Measurements from ENCODE around the gene HSBP1L1.

Gene HSBP1L1

GRCh38 chr18:79921984-79922965, 42.2 kb upstream of the HSBP1L1 start:
- H3K36me3 ChIP-seq (ENCODE audit: control insufficient read depth in 5 of 5, insufficient read depth in 5 of 5, low read length in 5 of 5), result peaks cover 0 to 63% (median 49%) of the 10 kb centered on the region in 5 donors
- no peaks in the 10 kb centered on the region for H3K27me3 ChIP-seq (ENCODE audit: control insufficient read depth in 5 of 5, insufficient read depth in 4 of 5, low read length in 5 of 5)
- H3K4me3 ChIP-seq (ENCODE audit: low read depth in 1 of 5, low read length in 5 of 5), result no peak overlapping the region
- H3K27ac ChIP-seq (ENCODE audit: low read depth, low read length), result no peak overlapping the region
- H3K4me1 ChIP-seq (ENCODE audit: control insufficient read depth in 5 of 5, insufficient read depth in 5 of 5, low read length in 5 of 5), result no peaks in the 10 kb centered on the region
- H3K9ac ChIP-seq (ENCODE audit: low read length in 5 of 5), result no peak overlapping the region
- no peaks in the 10 kb centered on the region for H3K9me3 ChIP-seq (ENCODE audit: control insufficient read depth in 5 of 5, low read length in 5 of 5)

GRCh38 chr18:79922971-79923411, 41.5 kb upstream of the HSBP1L1 start:
- Histone ChIP-seq H3K9ac (ENCODE audit: low read length in 5 of 5) (no peak overlapping the region), H3K4me1 (ENCODE audit: control insufficient read depth in 5 of 5, insufficient read depth in 5 of 5, low read length in 5 of 5) (no peaks in the 10 kb centered on the region), H3K4me3 (ENCODE audit: low read depth in 1 of 5, low read length in 5 of 5) (no peak overlapping the region), H3K9me3 (ENCODE audit: control insufficient read depth in 5 of 5, low read length in 5 of 5) (no peaks in the 10 kb centered on the region), H3K27me3 (ENCODE audit: control insufficient read depth in 5 of 5, insufficient read depth in 4 of 5, low read length in 5 of 5) (no peaks in the 10 kb centered on the region), H3K27ac (ENCODE audit: low read depth, low read length) (no peak overlapping the region), H3K36me3 (ENCODE audit: control insufficient read depth in 5 of 5, insufficient read depth in 5 of 5, low read length in 5 of 5) (peaks cover 0 to 62% (median 43%) of the 10 kb centered on the region in 5 donors)

- peaks cover 0 to 63% (median 45%) of the 10 kb centered on the region in 5 donors for H3K36me3 ChIP-seq (ENCODE audit: control insufficient read depth in 5 of 5, insufficient read depth in 5 of 5, low read length in 5 of 5)
Measured at GRCh38 chr18:79923896-79924585, 40.4 kb upstream of the HSBP1L1 start.

GRCh38 chr18:79924814-79925731, 39.4 kb upstream of the HSBP1L1 start:
- H3K9me3 ChIP-seq (ENCODE audit: control insufficient read depth in 5 of 5, low read length in 5 of 5), result peaks cover 9 to 15% (median 14%) of the 10 kb centered on the region in 5 donors
- no peaks in the 10 kb centered on the region for H3K4me1 ChIP-seq (ENCODE audit: control insufficient read depth in 5 of 5, insufficient read depth in 5 of 5, low read length in 5 of 5)
- no peaks in the 10 kb centered on the region for H3K27me3 ChIP-seq (ENCODE audit: control insufficient read depth in 5 of 5, insufficient read depth in 4 of 5, low read length in 5 of 5)
- H3K4me3 ChIP-seq (ENCODE audit: low read depth in 1 of 5, low read length in 5 of 5), result no peak overlapping the region
- no peak overlapping the region for H3K27ac ChIP-seq (ENCODE audit: low read depth, low read length)
- peaks cover 8 to 65% (median 47%) of the 10 kb centered on the region in 5 donors for H3K36me3 ChIP-seq (ENCODE audit: control insufficient read depth in 5 of 5, insufficient read depth in 5 of 5, low read length in 5 of 5)
- H3K9ac ChIP-seq (ENCODE audit: low read length in 5 of 5), result no peak overlapping the region

More at GRCh38 chr18:79923896-79924585, 40.4 kb upstream of the HSBP1L1 start:
- Histone ChIP-seq H3K4me3 (ENCODE audit: low read depth in 1 of 5, low read length in 5 of 5) (no peak overlapping the region), H3K27ac (ENCODE audit: low read depth, low read length) (no peak overlapping the region), H3K9me3 (ENCODE audit: control insufficient read depth in 5 of 5, low read length in 5 of 5) (peaks cover under 1 to 5% (median 4%) of the 10 kb centered on the region in 5 donors), H3K27me3 (ENCODE audit: control insufficient read depth in 5 of 5, insufficient read depth in 4 of 5, low read length in 5 of 5) (no peaks in the 10 kb centered on the region), H3K4me1 (ENCODE audit: control insufficient read depth in 5 of 5, insufficient read depth in 5 of 5, low read length in 5 of 5) (no peaks in the 10 kb centered on the region), H3K9ac (ENCODE audit: low read length in 5 of 5) (no peak overlapping the region)

GRCh38 chr18:79926306-79926705, 38.1 kb upstream of the HSBP1L1 start:
- H3K9ac ChIP-seq (ENCODE audit: low read length in 5 of 5), result no peak overlapping the region
- H3K27ac ChIP-seq (ENCODE audit: low read depth, low read length), result no peak overlapping the region
- peaks cover 11 to 20% (median 14%) of the 10 kb centered on the region in 5 donors for H3K9me3 ChIP-seq (ENCODE audit: control insufficient read depth in 5 of 5, low read length in 5 of 5)
- H3K4me1 ChIP-seq (ENCODE audit: control insufficient read depth in 5 of 5, insufficient read depth in 5 of 5, low read length in 5 of 5), result no peaks in the 10 kb centered on the region
- H3K4me3 ChIP-seq (ENCODE audit: low read depth in 1 of 5, low read length in 5 of 5), result no peak overlapping the region
- no peaks in the 10 kb centered on the region for H3K27me3 ChIP-seq (ENCODE audit: control insufficient read depth in 5 of 5, insufficient read depth in 4 of 5, low read length in 5 of 5)
- H3K36me3 ChIP-seq (ENCODE audit: control insufficient read depth in 5 of 5, insufficient read depth in 5 of 5, low read length in 5 of 5), result peaks cover 14 to 65% (median 47%) of the 10 kb centered on the region in 5 donors

- H3K4me1 ChIP-seq (ENCODE audit: control insufficient read depth in 5 of 5, insufficient read depth in 5 of 5, low read length in 5 of 5), result no peaks in the 10 kb centered on the region
- no peaks in the 10 kb centered on the region for H3K27me3 ChIP-seq (ENCODE audit: control insufficient read depth in 5 of 5, insufficient read depth in 4 of 5, low read length in 5 of 5)
- H3K9me3 ChIP-seq (ENCODE audit: control insufficient read depth in 5 of 5, low read length in 5 of 5), result peaks cover 14 to 20% (median 15%) of the 10 kb centered on the region in 5 donors
- H3K4me3 ChIP-seq (ENCODE audit: low read depth in 1 of 5, low read length in 5 of 5), result no peak overlapping the region
- no peak overlapping the region for H3K9ac ChIP-seq (ENCODE audit: low read length in 5 of 5)
- no peak overlapping the region for H3K27ac ChIP-seq (ENCODE audit: low read depth, low read length)
- H3K36me3 ChIP-seq (ENCODE audit: control insufficient read depth in 5 of 5, insufficient read depth in 5 of 5, low read length in 5 of 5), result peaks cover 16 to 63% (median 46%) of the 10 kb centered on the region in 5 donors
Measured at GRCh38 chr18:79926715-79927606, 37.5 kb upstream of the HSBP1L1 start.

GRCh38 chr18:79927607-79928562, 36.6 kb upstream of the HSBP1L1 start:
- Histone ChIP-seq H3K9me3 (ENCODE audit: control insufficient read depth in 5 of 5, low read length in 5 of 5) (peaks cover 15 to 24% (median 18%) of the 10 kb centered on the region in 5 donors), H3K4me1 (ENCODE audit: control insufficient read depth in 5 of 5, insufficient read depth in 5 of 5, low read length in 5 of 5) (no peaks in the 10 kb centered on the region), H3K36me3 (ENCODE audit: control insufficient read depth in 5 of 5, insufficient read depth in 5 of 5, low read length in 5 of 5) (peaks cover 19 to 56% (median 44%) of the 10 kb centered on the region in 5 donors), H3K27ac (ENCODE audit: low read depth, low read length) (no peak overlapping the region), H3K27me3 (ENCODE audit: control insufficient read depth in 5 of 5, insufficient read depth in 4 of 5, low read length in 5 of 5) (no peaks in the 10 kb centered on the region), H3K4me3 (ENCODE audit: low read depth in 1 of 5, low read length in 5 of 5) (no peak overlapping the region), H3K9ac (ENCODE audit: low read length in 5 of 5) (no peak overlapping the region)

- peaks cover 18 to 29% (median 21%) of the 10 kb centered on the region in 5 donors for H3K9me3 ChIP-seq (ENCODE audit: control insufficient read depth in 5 of 5, low read length in 5 of 5)
- no peak overlapping the region for H3K4me3 ChIP-seq (ENCODE audit: low read depth in 1 of 5, low read length in 5 of 5)
Measured at GRCh38 chr18:79928563-79928960, 35.9 kb upstream of the HSBP1L1 start.

More at GRCh38 chr18:79928563-79928960, 35.9 kb upstream of the HSBP1L1 start:
- Histone ChIP-seq H3K9ac (ENCODE audit: low read length in 5 of 5) (no peak overlapping the region), H3K27me3 (ENCODE audit: control insufficient read depth in 5 of 5, insufficient read depth in 4 of 5, low read length in 5 of 5) (no peaks in the 10 kb centered on the region), H3K36me3 (ENCODE audit: control insufficient read depth in 5 of 5, insufficient read depth in 5 of 5, low read length in 5 of 5) (peaks cover 24 to 51% (median 40%) of the 10 kb centered on the region in 5 donors), H3K27ac (ENCODE audit: low read depth, low read length) (no peak overlapping the region), H3K4me1 (ENCODE audit: control insufficient read depth in 5 of 5, insufficient read depth in 5 of 5, low read length in 5 of 5) (peaks cover 0 to 1% (median 0%) of the 10 kb centered on the region in 5 donors)

Data from subcutaneous abdominal adipose tissue (tissue), 5 donors.